HEK293 (cell line): ENCODE measurements around the gene SRPK1.

Experiments used
- CTCF ChIA-PET: fragments of 350-600 bp; formaldehyde crosslinking; extraction: SDS; loops from one replicate; lab custom pipeline; 2021; ENCODE audit warnings: antibody characterized with exemption; lab: Yijun Ruan, JAX
- POLR2A ChIA-PET: fragments of 300-600 bp; formaldehyde crosslinking; extraction: SDS; loops from one replicate; lab custom pipeline; 2020; ENCODE audit warnings: antibody characterized with exemption, inconsistent platforms; lab: Yijun Ruan, JAX
- H3K27ac ChIP-seq: fragments of 200-500 bp; sonication (Bioruptor generic); 2 replicates; pipeline ENCODE4 v1.5.1; 2014; ENCODE audit warnings: low read depth, low read length, control low read depth, inconsistent platforms; ENCODE audit errors: extremely low read depth
- H3K36me3 ChIP-seq, 2 experiments: fragments of 200-500 bp in 1 of 2; sonication (Bioruptor generic) in 1 of 2; 1 replicate in 1 of 2; 2 replicates in 1 of 2; pipeline ENCODE4 v1.5.1; 2014 to 2017; ENCODE audit warnings: inconsistent platforms in 2 of 2, low read length in 2 of 2; ENCODE audit not compliant: control insufficient read depth in 2 of 2, insufficient read depth in 1 of 2
- H3K4me1 ChIP-seq: fragments of 200-500 bp; sonication (Bioruptor generic); 2 replicates; pipeline ENCODE4 v1.5.1; 2014; ENCODE audit warnings: mild to moderate bottlenecking, low read length, inconsistent platforms; ENCODE audit not compliant: control insufficient read depth, insufficient read depth
- H3K4me3 ChIP-seq: 2 replicates; pipeline ENCODE4 v1.5.1; 2011; ENCODE audit warnings: low read depth, mild to moderate bottlenecking, control low read depth, low read length, moderate library complexity
- H3K9me3 ChIP-seq: fragments of 200-500 bp; sonication (Bioruptor generic); 2 replicates; pipeline ENCODE4 v1.5.1; 2014; ENCODE audit warnings: low read depth, low read length, inconsistent platforms; ENCODE audit not compliant: control insufficient read depth, insufficient read depth
- AEBP2 ChIP-seq: fragments of 450-650 bp; formaldehyde crosslinking; IDR thresholded peaks from 2 replicates; pipeline ENCODE4 v1.5.1; 2016; ENCODE audit warnings: missing biosample characterization, missing genetic modification characterization, borderline replicate concordance
- GLIS1 ChIP-seq: fragments of 450-650 bp; formaldehyde crosslinking; IDR thresholded peaks from 2 replicates; pipeline ENCODE4 v1.5.1; 2016; ENCODE audit warnings: missing biosample characterization, missing genetic modification characterization
- MYNN ChIP-seq: fragments of 450-650 bp; formaldehyde crosslinking; IDR thresholded peaks from 2 replicates; pipeline ENCODE4 v1.5.1; 2016; ENCODE audit warnings: missing biosample characterization, missing genetic modification characterization, borderline replicate concordance
- MZF1 ChIP-seq: fragments of 450-650 bp; formaldehyde crosslinking; IDR thresholded peaks from 2 replicates; pipeline ENCODE4 v1.5.1; 2017; ENCODE audit warnings: missing biosample characterization, missing genetic modification characterization, borderline replicate concordance
- SCRT1 ChIP-seq: fragments of 450-650 bp; formaldehyde crosslinking; IDR thresholded peaks from 2 replicates; pipeline ENCODE4 v1.5.1; 2016; ENCODE audit warnings: missing biosample characterization, missing genetic modification characterization, borderline replicate concordance
- SCRT2 ChIP-seq: fragments of 450-650 bp; formaldehyde crosslinking; IDR thresholded peaks from 2 replicates; pipeline ENCODE4 v1.5.1; 2016; ENCODE audit warnings: missing biosample characterization, missing genetic modification characterization
- ZBTB20 ChIP-seq: fragments of 450-650 bp; formaldehyde crosslinking; IDR thresholded peaks from 2 replicates; pipeline ENCODE4 v1.5.1; 2016; ENCODE audit warnings: missing biosample characterization, missing genetic modification characterization
- ZBTB8A ChIP-seq: fragments of 450-650 bp; formaldehyde crosslinking; IDR thresholded peaks from 2 replicates; pipeline ENCODE4 v1.5.1; 2016; ENCODE audit warnings: missing biosample characterization, missing genetic modification characterization
- ZNF202 ChIP-seq: fragments of 450-650 bp; formaldehyde crosslinking; IDR thresholded peaks from 2 replicates; pipeline ENCODE4 v1.5.1; 2016; ENCODE audit warnings: missing biosample characterization, missing genetic modification characterization, borderline replicate concordance
- ZNF211 ChIP-seq: fragments of 450-650 bp; formaldehyde crosslinking; IDR thresholded peaks from 2 replicates; pipeline ENCODE4 v1.5.1; 2016; ENCODE audit warnings: low read depth, missing biosample characterization, missing genetic modification characterization
- ZNF335 ChIP-seq: fragments of 450-650 bp; formaldehyde crosslinking; conservative IDR thresholded peaks from 2 replicates; pipeline ENCODE4 v1.5.1; 2016; ENCODE audit warnings: missing biosample characterization, missing genetic modification characterization
- ZNF398 ChIP-seq: fragments of 450-650 bp; formaldehyde crosslinking; IDR thresholded peaks from 2 replicates; pipeline ENCODE4 v1.5.1; 2017; ENCODE audit warnings: missing biosample characterization, missing genetic modification characterization
- ZNF621 ChIP-seq: fragments of 450-650 bp; formaldehyde crosslinking; IDR thresholded peaks from 2 replicates; pipeline ENCODE4 v1.5.1; 2017; ENCODE audit warnings: missing biosample characterization, missing genetic modification characterization
- ZNF623 ChIP-seq: fragments of 450-650 bp; formaldehyde crosslinking; IDR thresholded peaks from 2 replicates; pipeline ENCODE4 v1.5.1; 2016; ENCODE audit warnings: missing biosample characterization, missing genetic modification characterization
- ZNF670 ChIP-seq: fragments of 450-650 bp; formaldehyde crosslinking; IDR thresholded peaks from 2 replicates; pipeline ENCODE4 v1.5.1; 2016; ENCODE audit warnings: missing biosample characterization, missing genetic modification characterization, low read depth
- ZNF692 ChIP-seq: fragments of 450-650 bp; formaldehyde crosslinking; IDR thresholded peaks from 2 replicates; pipeline ENCODE4 v1.5.1; 2016; ENCODE audit warnings: missing biosample characterization, missing genetic modification characterization
- TF ChIP-seq, protein P1 (sequence below): fragments of 450-650 bp; formaldehyde crosslinking; IDR thresholded peaks from 2 replicates; pipeline ENCODE4 v1.5.1; 2016; ENCODE audit warnings: missing biosample characterization, missing genetic modification characterization

The SRPK1 gene

GRCh38 chr6:35850208-35850607 lies 70.7 kb downstream of the SRPK1 start (continued):
- TF ChIP-seq ZNF202 (tag by site-specific recombination) = no peak

DNA sequence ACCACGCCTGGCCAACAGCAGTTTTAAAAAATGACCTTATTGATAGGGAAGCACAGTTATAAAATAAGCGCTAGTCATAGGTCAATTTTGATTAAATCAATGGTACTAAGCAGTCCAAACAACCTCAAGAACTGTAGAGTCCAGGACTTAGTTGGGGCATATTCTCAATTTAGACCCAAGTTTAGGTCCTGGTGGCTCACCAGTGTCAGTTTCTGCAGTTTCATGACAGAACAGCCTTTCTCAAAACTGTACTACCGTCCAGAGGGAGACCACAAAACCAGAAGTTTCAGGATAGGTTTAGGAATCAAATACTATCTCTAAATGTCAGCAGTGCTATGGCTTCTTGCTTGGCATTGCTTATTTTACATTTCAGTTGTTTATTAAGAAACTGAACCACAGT lies 76.6 kb downstream of the SRPK1 start:
- H3K36me3 ChIP-seq = peaks cover 61 to 88% of the 10 kb centered on the region in 2 experiments
- TF ChIP-seq, protein P1, sequence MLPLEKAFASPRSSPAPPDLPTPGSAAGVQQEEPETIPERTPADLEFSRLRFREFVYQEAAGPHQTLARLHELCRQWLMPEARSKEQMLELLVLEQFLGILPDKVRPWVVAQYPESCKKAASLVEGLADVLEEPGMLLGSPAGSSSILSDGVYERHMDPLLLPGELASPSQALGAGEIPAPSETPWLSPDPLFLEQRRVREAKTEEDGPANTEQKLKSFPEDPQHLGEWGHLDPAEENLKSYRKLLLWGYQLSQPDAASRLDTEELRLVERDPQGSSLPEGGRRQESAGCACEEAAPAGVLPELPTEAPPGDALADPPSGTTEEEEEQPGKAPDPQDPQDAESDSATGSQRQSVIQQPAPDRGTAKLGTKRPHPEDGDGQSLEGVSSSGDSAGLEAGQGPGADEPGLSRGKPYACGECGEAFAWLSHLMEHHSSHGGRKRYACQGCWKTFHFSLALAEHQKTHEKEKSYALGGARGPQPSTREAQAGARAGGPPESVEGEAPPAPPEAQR (tag by site-specific recombination) = no peak
- TF ChIP-seq ZNF623 (no peak), ZNF692 (tag by site-specific recombination) (no peak), MYNN (tag by site-specific recombination) (no peak), ZNF335 (no peak), ZNF621 (tag by site-specific recombination) (no peak)
- ChIA-PET POLR2A (no interaction called here), CTCF (no interaction called here)
- no peaks in the 10 kb centered on the region for H3K9me3 ChIP-seq
- no peak overlapping the region for H3K4me3 ChIP-seq
- no peak overlapping the region for H3K27ac ChIP-seq
- no peaks in the 10 kb centered on the region for H3K4me1 ChIP-seq

DNA sequence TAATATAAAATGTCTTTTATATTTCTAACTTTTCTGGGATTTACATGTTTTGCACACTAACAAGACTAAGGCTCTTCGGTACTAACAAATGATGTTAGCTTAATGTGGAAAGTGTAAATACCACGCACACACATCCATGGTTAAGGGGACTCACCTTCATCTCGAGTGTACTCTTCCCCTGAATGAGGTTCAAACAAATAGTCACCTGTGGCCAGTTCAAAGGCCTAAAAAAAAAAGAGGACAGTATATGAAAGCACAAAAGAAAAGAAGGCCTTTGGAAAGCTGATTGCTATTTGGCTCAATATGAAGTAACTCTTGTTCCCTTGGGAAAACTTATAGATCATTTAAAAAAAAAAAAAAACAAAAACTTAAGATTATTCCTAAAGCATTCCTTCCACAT lies 78.5 kb downstream of the SRPK1 start:
- POLR2A ChIA-PET = no interaction called here
- TF ChIP-seq SCRT2 (0 out of 2 replicates have a peak, but pooled peaks have one; percentile 1), ZNF670 (tag by site-specific recombination) (no peak), SCRT1 (tag by site-specific recombination) (0 out of 2 replicates have a peak, but pooled peaks have one; percentile 1)
- CTCF ChIA-PET = interaction anchor here (0.7 kb wide), 1 partner anchor 8 kb away, joined by 4 read pairs; no protein-coding TSS in a partner anchor
- no peak overlapping the region for H3K4me3 ChIP-seq
- H3K36me3 ChIP-seq = peaks cover 57 to 88% of the 10 kb centered on the region in 2 experiments
- no peaks in the 10 kb centered on the region for H3K4me1 ChIP-seq
- no peaks in the 10 kb centered on the region for H3K9me3 ChIP-seq
- H3K27ac ChIP-seq = no peak overlapping the region

GRCh38 chr6:35839019-35839418 lies 81.9 kb downstream of the SRPK1 start:
- Histone ChIP-seq H3K4me1 (no peaks in the 10 kb centered on the region), H3K36me3 (peaks cover 53 to 89% of the 10 kb centered on the region in 2 experiments), H3K27ac (no peak overlapping the region), H3K4me3 (no peak overlapping the region), H3K9me3 (no peaks in the 10 kb centered on the region)
- POLR2A ChIA-PET = no interaction called here
- no peak for TF ChIP-seq ZNF398 (tag by site-specific recombination)
- no peak for TF ChIP-seq GLIS1
- TF ChIP-seq MZF1 (tag by site-specific recombination) = no peak
- TF ChIP-seq ZNF211 = no peak
- no peak for TF ChIP-seq ZBTB8A (tag by site-specific recombination)
- no peak for TF ChIP-seq ZBTB20 (tag by site-specific recombination)
- no peak for TF ChIP-seq AEBP2 (tag by site-specific recombination)
- CTCF ChIA-PET = interaction anchor here (0.7 kb wide), 1 partner anchor 622 kb away, joined by 4 read pairs; no protein-coding TSS in a partner anchor
